ENCODE results near the gene SMPD1. TPM values are rescaled to one million over a fixed set of nuclear protein-coding genes. Genes with fewer than 3 reads are reported as not detected.
"Not testable (repeated sequence)": the region's sequence is repeated elsewhere in the genome, so short reads cannot be mapped to it uniquely, and the experiment has no call there.

Gene SMPD1
- total RNA-seq, 2 donors from 2014 or later, result 50.8 to 56.3 TPM

DNA sequence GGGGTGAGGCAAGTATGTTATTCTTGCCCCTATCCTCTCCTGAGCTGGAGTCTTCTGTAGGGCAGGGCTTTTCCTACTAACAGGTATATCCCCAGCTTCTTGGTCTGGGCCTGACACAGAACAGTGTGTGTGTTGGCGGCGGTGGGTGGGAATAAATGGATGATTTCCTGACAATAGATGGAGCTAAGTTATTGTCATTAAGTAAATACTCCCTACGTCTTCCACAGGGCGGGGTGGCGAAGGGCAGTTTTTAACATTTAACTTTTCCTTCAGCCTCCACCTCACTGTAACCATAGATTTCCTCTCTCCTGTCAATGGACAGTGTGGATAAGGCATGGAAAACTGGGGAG lies 11.7 kb upstream of the SMPD1 start:
- ATAC-seq, result peak in 1 of 2 donors; percentile 23
- intact Hi-C loops (cut with DNase I), result loop anchor here (2.0 to 10.0 kb wide), 3 partner anchors 64 to 326 kb away; partner anchors contain the start of gene HPX (in 1 of the 2)
- no peak for DNase-seq

DNA sequence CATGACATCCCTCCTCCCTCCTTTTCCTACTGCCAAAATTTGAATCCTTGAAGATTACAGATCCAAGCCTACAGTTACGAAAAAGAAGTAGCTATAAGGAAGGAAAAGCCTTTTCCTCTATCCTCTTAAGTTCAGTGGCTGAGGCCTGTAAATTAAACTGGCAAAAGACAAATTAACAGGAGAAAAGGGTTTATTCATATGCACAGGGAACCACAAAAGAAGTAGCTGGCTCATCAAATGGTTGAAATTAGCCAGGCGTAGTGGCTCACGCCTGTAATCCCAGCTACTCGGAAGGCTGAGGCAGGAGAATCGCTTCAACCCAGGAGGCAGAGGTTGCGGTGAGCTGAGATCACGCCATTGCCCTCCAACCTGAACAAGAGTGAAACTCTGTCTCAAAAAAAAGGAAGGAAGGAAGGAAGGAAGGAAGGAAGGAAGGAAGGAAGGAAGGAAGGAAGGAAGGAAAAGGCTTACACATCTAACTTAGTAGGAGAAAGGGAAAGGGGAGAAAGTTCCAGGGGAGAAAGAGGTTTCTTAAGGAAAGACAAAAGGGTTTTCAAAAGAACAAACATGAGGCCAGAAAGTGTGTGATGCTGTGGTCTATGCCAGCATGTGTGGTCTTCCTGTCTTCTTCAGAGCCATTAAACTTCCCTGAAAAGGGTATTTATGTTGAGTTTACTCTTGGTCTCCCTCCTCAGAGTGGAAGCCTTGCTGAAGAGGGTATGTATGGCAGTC lies 5.1 kb upstream of the SMPD1 start:
- DNase-seq (no peak), ATAC-seq (no peak)
- intact Hi-C loops (cut with DNase I), result loop anchor here in 1 of 2 donors (5.0 kb wide), 1 partner anchor 117 kb away; no protein-coding TSS in a partner anchor

GRCh38 chr11:6387811-6388599 lies 2.3 kb upstream of the SMPD1 start:
- ATAC-seq (no peak), DNase-seq (no peak)
- intact Hi-C loops (cut with DNase I), result loop anchor here in 1 of 2 donors (5.0 kb wide), 1 partner anchor 114 kb away; no protein-coding TSS in a partner anchor

GRCh38 chr11:6388748-6389147 lies 1.5 kb upstream of the SMPD1 start:
- no peak for DNase-seq
- intact Hi-C loops (cut with DNase I), result loop anchor here in 1 of 2 donors (5.0 kb wide), 1 partner anchor 114 kb away; no protein-coding TSS in a partner anchor
- ATAC-seq, result no peak

DNA sequence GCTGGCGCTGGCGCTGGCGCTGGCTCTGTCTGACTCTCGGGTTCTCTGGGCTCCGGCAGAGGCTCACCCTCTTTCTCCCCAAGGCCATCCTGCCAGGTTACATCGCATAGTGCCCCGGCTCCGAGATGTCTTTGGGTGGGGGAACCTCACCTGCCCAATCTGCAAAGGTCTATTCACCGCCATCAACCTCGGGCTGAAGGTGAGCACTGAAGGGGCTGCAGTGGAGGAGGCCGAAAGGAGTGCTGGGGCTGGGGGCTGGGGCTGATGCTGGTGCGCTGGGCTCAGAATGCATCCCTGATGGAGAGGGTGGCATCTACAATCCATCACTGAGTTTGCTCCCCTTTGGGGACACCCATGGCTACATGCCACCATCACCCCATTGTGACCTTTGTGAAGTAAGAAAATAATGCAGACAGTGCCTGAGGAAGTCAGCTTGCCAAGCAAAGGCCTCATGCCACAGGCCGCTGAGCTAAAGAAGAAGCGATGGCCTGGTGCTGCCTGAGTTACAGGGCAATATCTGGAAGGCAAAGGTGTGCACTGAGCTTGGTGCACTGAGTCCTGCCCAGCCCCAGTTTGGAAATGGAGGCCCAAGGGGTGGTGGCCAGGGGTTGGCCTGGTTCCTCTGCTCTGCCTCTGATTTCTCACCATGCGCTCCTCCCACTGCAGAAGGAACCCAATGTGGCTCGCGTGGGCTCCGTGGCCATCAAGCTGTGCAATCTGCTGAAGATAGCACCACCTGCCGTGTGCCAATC lies 620 bp downstream of the SMPD1 start:
- ATAC-seq (peak in 1 of 2 donors; percentile 1), DNase-seq (no peak)
- intact Hi-C loops (cut with DNase I), result no loop called here

DNA sequence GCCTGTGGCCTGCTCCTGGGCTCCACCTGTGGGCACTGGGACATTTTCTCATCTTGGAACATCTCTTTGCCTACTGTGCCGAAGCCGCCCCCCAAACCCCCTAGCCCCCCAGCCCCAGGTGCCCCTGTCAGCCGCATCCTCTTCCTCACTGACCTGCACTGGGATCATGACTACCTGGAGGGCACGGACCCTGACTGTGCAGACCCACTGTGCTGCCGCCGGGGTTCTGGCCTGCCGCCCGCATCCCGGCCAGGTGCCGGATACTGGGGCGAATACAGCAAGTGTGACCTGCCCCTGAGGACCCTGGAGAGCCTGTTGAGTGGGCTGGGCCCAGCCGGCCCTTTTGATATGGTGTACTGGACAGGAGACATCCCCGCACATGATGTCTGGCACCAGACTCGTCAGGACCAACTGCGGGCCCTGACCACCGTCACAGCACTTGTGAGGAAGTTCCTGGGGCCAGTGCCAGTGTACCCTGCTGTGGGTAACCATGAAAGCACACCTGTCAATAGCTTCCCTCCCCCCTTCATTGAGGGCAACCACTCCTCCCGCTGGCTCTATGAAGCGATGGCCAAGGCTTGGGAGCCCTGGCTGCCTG lies 1.4 kb downstream of the SMPD1 start:
- ATAC-seq (no peak), DNase-seq (no peak)
- intact Hi-C loops (cut with DNase I), result no loop called here

GRCh38 chr11:6392251-6392650 lies 2.0 kb downstream of the SMPD1 start:
- DNase-seq; ATAC-seq; intact Hi-C loops (cut with DNase I): not testable (repeated sequence)

- DNase-seq (no peak), ATAC-seq (no peak)
- intact Hi-C loops (cut with DNase I), result no loop called here
Observed at GRCh38 chr11:6393989-6394670, 3.9 kb downstream of the SMPD1 start.

DNA sequence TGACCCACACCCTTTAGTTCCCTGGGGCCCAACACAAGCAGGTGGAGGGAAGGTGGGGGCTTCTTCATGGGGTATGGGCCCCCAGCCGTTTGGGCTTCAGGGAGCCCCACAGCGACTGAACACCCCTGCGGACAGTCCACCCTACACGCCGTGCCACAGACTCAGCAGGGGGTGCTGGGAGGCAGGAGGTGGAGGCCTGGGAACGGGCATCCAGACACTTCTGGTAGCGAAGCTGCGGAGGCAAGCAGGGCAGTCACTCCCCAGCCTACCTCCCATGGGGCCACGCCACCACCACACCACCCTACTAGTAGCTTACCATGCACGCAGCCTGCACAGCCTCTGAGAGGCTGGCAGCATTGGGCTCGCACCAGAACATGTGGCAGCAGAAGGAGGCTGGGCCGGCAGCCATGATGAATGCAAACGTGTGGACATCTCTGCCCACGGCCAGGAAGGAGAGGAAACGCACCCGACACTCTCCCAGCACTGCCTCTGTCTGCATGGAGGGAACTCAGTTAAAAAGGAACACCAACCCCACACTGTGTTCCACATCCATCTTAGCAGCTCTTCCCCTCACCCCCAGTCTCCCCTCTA lies 5.3 kb downstream of the SMPD1 start:
- intact Hi-C loops (cut with DNase I), result no loop called here
- DNase-seq, result no peak
- no peak for ATAC-seq

DNA sequence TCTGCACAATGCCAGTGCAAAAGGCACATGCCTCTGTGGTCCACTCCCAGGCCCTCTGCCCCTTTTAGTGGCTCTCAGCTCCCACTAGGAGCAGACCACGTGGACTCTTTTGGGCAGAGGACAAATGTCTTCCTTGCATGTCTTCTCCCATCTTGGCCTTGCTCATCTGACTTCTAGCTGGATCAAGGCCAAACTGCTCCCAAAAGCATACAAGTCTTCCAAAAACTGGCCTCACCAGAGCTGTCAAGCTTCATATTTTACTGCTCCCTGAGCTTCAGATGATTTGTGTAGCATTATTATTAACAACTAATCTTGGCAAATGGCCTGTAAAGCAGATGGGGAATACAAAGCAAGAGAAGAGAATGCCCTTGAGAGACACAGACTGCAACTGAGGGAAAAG lies 6.9 kb downstream of the SMPD1 start:
- DNase-seq (no peak), ATAC-seq (peak in 1 of 2 donors; percentile 24)
- intact Hi-C loops (cut with DNase I), result no loop called here

- intact Hi-C loops (cut with DNase I), result no loop called here
- DNase-seq (no peak), ATAC-seq (no peak)
Observed at GRCh38 chr11:6397636-6398035, 7.4 kb downstream of the SMPD1 start.

- intact Hi-C loops (cut with DNase I), result no loop called here
- DNase-seq (no peak), ATAC-seq (no peak)
Observed at GRCh38 chr11:6400431-6401345, 10.4 kb downstream of the SMPD1 start.

DNA sequence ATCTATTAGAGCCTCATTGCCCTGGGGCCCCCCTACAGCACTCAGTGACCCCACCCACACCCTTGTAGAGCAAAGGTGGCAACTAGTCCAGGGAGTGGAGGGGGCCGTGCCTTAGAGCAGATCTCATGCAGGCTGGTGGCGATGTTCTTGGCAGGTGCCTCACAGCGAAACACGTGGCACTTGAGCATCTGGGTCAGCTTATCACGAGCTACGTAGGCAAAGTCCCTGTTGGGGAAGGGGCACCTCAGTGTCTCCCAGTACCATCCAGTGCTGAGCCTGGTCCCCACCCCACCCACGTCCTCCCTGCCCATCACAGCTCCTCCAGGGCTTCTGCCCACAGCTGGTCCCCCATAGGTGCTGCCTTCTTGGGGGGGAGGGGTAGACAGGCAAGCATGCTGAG lies 11.2 kb downstream of the SMPD1 start:
- intact Hi-C loops (cut with DNase I), result no loop called here
- no peak for DNase-seq
- ATAC-seq, result no peak

DNA sequence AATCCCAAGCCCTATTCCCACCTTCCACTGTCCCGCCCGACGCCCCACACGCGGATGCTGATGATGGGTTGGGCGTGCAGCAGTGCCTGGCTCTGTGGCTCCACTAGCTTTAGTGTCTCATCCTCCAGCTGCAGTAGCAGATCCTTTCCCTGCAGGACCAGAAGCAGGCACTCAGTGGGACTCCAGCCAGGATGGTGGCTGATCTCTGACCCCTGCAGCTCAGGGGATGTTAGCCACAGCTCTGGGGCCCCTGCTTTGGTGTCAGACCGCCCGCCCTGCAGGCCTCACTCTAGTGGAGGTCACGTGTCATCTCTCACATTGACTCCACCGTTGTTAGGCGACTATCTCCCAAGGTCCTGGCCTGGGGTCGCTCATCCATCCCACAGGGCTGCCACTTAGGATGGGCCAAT lies 11.8 kb downstream of the SMPD1 start:
- intact Hi-C loops (cut with DNase I), result no loop called here
- ATAC-seq (no peak), DNase-seq (no peak)

DNA sequence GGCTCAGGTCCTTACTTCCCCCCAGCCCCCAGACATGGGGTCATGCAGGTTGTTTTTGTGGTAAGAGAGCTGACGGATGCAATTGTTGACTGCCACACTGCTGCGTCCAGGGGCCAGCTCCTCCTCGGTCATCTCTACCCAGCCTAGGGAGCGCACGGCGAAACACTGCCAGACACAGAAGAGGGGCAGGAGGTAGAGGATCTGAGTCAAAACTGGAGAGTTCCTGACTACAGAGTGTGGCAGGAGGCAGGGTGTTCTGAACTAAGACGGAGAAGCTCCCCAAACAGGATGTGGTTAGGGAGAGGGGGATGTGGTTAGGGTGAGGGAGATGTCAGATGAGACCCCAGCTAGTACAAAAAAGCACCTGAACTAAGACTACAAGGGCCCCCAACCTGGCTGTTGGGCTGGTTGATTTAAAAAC lies 12.3 kb downstream of the SMPD1 start:
- peak; percentile 15 to 51 for ATAC-seq
- intact Hi-C loops (cut with DNase I), result no loop called here
- no peak for DNase-seq

DNA sequence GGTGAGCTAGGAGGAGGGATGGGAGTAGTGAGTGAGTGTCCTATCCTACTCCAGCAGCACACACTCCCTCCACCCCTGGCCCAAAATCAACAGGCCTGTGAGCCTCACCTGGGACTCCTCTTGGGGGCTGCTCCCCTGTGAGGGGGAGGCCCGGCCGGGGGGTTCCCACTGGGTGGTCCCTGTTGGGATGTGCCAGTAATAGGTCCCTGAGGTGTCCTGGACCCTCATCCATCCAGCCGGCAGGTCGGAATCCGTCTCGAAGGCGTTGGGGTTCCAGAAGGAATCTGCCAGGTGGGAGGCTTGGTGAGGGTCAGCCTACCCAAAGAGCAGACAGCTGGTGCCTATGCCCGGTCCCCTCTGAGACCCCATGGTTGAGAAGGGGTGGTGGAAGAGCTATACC lies 13.3 kb downstream of the SMPD1 start:
- no peak for DNase-seq
- no peak for ATAC-seq
- intact Hi-C loops (cut with DNase I), result no loop called here

- intact Hi-C loops (cut with DNase I), result no loop called here
- DNase-seq, result no peak
- ATAC-seq, result peak in 1 of 2 donors; percentile 16
Observed at GRCh38 chr11:6404342-6405051, 14.2 kb downstream of the SMPD1 start.
